ENCODE results near the gene MEGF8.

DNA sequence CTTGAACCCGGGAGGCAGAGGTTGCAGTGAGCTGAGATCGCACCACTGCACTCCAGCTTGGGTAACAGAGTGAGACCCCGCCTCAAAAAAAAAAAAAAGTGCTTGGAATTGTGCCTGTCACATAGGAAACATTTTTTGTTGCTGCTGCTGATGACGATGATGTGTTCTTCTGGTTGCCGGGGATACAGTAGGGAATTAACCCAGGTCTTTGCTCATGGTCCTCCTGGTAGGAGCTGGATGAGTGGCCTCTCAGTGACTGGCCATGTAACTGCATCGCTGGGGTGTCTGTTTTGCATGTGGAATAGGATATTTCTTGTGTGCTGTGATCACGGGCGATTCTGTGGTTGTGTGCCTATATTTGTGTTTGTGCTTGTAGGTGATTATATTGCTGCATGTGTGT is 69.3 kb downstream of the MEGF8 start:
- TF ChIP-seq, protein P1, sequence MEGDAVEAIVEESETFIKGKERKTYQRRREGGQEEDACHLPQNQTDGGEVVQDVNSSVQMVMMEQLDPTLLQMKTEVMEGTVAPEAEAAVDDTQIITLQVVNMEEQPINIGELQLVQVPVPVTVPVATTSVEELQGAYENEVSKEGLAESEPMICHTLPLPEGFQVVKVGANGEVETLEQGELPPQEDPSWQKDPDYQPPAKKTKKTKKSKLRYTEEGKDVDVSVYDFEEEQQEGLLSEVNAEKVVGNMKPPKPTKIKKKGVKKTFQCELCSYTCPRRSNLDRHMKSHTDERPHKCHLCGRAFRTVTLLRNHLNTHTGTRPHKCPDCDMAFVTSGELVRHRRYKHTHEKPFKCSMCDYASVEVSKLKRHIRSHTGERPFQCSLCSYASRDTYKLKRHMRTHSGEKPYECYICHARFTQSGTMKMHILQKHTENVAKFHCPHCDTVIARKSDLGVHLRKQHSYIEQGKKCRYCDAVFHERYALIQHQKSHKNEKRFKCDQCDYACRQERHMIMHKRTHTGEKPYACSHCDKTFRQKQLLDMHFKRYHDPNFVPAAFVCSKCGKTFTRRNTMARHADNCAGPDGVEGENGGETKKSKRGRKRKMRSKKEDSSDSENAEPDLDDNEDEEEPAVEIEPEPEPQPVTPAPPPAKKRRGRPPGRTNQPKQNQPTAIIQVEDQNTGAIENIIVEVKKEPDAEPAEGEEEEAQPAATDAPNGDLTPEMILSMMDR (IDR thresholded peaks at IDR 0.05; ENCODE audit: low read depth, low read length): no peak
- no peak for TF ChIP-seq EZH2phosphoT487 (IDR thresholded peaks at IDR 0.05; ENCODE audit: low read depth)
